Measurements from ENCODE around the gene EML6. TPM values are rescaled to one million over a fixed set of nuclear protein-coding genes. Genes with fewer than 3 reads are reported as not detected.

Gene EML6
- total RNA-seq, 4 donors from 2014 or later = 5.9 to 11.0 (median 7.9) TPM

DNA sequence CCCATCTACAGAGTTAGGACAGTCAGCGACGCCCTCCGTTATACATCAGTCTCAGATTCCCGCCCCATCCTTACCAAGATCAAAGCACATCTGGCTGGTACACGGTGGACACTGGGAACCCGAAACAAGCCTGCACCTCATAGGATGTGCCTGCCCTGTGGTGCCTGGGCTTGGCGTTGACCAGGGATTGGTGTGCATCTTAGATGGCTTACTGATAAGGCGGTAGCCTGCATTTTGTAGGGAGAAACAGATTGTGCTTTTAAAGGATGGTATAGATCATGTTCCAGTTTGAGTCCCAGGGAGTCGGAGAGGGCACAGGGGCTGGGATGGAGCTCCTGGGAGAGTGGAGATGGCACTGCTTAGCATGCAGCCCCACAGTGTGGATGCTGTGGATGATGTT, 108.0 kb downstream of the EML6 start:
- DNase-seq = no peak
- Histone ChIP-seq H3K36me3 (no peaks in the 10 kb centered on the region), H3K4me1 (no peaks in the 10 kb centered on the region), H3K27me3 (no peaks in the 10 kb centered on the region), H3K27ac (no peak overlapping the region), H3K4me3 (no peak overlapping the region), H3K9me3 (no peaks in the 10 kb centered on the region)
- TF ChIP-seq POLR2A (IDR thresholded peaks at IDR 0.05) = no peak
- TF ChIP-seq, protein P1, sequence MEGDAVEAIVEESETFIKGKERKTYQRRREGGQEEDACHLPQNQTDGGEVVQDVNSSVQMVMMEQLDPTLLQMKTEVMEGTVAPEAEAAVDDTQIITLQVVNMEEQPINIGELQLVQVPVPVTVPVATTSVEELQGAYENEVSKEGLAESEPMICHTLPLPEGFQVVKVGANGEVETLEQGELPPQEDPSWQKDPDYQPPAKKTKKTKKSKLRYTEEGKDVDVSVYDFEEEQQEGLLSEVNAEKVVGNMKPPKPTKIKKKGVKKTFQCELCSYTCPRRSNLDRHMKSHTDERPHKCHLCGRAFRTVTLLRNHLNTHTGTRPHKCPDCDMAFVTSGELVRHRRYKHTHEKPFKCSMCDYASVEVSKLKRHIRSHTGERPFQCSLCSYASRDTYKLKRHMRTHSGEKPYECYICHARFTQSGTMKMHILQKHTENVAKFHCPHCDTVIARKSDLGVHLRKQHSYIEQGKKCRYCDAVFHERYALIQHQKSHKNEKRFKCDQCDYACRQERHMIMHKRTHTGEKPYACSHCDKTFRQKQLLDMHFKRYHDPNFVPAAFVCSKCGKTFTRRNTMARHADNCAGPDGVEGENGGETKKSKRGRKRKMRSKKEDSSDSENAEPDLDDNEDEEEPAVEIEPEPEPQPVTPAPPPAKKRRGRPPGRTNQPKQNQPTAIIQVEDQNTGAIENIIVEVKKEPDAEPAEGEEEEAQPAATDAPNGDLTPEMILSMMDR (IDR thresholded peaks at IDR 0.05) = no peak

DNA sequence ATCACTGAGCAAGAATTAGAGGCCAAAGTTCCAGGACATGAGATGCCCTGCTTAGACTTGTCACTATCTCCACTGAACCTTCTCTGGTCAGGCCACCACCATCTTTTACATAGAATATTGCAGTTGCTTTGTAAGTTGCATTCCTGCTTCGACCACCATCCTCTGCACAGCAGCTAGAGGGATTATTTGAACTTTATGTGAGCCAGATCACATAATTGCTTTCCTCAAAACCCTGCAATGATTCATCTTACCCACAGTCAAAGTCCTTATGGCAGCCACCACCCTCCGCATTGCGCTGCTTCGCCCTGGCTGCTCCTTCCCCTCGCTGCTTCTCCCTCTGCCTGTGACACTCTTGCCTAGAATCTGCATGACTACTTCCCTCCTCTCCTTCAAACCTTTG, 111.3 kb downstream of the EML6 start:
- no peaks in the 10 kb centered on the region for H3K4me1 ChIP-seq
- TF ChIP-seq POLR2A (IDR thresholded peaks at IDR 0.05) = no peak
- TF ChIP-seq, protein P1 (IDR thresholded peaks at IDR 0.05) = no peak
- no peak for DNase-seq
- H3K36me3 ChIP-seq = no peaks in the 10 kb centered on the region
- no peak overlapping the region for H3K4me3 ChIP-seq
- H3K9me3 ChIP-seq = no peaks in the 10 kb centered on the region
- no peaks in the 10 kb centered on the region for H3K27me3 ChIP-seq
- no peak overlapping the region for H3K27ac ChIP-seq

DNA sequence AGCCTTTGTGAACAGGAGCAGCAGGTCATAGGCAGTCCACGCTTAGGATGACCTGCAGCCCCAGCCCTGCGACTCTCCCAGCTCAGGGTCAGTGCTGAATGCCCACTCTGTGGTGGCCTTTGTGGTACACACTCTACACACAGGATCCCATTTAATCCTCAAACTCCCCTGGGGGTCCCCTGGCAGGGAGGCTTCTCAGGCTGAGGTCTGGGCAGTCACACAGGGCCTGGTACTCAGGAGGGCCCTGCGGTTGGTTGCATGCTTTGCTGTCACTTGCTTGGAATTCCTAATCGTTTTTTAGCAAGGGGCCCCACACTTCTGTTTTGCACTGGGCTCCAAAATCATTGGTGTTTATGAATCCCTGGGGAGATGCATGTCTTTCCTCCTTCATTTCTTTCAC, 113.0 kb downstream of the EML6 start:
- DNase-seq = no peak
- no peaks in the 10 kb centered on the region for H3K27me3 ChIP-seq
- no peak for TF ChIP-seq POLR2A (IDR thresholded peaks at IDR 0.05)
- TF ChIP-seq, protein P1 (IDR thresholded peaks at IDR 0.05) = no peak
- H3K27ac ChIP-seq = no peak overlapping the region
- H3K4me3 ChIP-seq = no peak overlapping the region
- no peaks in the 10 kb centered on the region for H3K9me3 ChIP-seq
- no peaks in the 10 kb centered on the region for H3K36me3 ChIP-seq
- no peaks in the 10 kb centered on the region for H3K4me1 ChIP-seq

DNA sequence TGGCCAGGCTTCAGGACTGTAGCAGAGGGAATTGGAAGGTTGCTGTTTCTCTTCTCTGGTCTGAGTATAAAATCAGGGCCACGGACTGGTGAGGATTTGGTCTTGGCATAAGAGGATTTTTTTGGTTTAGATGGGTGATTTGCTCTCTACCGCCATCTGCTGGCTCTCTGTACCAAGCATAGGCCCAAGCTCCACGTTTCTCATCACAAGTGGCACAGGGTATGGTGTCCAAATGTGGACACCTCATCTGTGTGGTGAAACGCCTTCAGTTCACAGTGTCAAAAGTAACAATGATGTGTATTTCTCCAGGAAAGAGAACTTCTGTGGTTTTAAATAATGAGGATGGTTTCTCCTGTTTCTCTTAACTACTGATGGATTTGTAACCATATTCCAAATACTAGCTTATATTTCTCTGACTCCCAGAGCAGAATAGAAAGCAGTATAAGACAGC, 115.1 kb downstream of the EML6 start:
- no peak overlapping the region for H3K27ac ChIP-seq
- DNase-seq = peak in 2 of 3 donors; percentile 66 to 85
- TF ChIP-seq, protein P1 (IDR thresholded peaks at IDR 0.05) = peak; percentile 46 to 90 (median 76)
- TF ChIP-seq POLR2A (IDR thresholded peaks at IDR 0.05) = no peak
- no peak overlapping the region for H3K4me3 ChIP-seq
- H3K36me3 ChIP-seq = no peaks in the 10 kb centered on the region
- H3K9me3 ChIP-seq = no peaks in the 10 kb centered on the region
- H3K27me3 ChIP-seq = no peaks in the 10 kb centered on the region
- H3K4me1 ChIP-seq = no peaks in the 10 kb centered on the region

DNA sequence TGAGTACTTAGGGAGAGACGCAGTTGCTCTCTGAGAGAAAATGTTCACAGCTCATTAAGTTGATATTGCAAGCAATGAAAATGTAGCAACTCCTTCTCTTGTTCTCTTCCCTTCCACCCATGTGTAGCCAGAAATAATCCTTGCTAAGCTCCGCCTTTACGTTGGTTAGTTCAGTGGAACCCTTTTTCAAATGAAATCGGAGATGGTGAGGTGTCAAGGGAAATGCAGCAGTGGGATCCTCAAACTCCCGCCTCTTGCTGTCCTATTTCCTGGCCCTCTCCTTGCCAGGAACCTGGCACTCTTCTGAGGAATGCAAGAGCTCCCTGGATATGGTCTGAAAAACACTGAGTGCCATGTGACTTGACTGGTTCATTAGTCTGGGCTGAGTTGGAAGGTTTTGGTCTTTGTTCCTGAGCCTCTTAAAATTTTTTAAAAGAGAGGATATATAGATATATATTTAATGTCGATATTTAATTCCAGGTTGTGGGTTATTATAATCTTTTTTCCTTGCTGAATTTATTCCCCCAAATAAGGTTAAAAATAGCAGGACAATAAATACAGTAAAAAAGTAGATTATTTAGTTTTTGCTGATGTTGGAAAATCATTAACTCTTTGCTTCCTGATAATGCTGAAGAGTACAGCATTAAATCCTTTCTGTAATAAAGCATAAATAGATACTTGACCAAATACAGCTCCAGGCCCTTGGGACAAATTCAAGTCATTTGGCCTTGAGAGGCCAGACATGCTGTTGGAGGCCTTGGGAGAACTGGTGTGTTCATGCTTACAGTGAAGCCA, 116.2 kb downstream of the EML6 start:
- Histone ChIP-seq H3K4me1 (no peaks in the 10 kb centered on the region), H3K9me3 (no peaks in the 10 kb centered on the region), H3K4me3 (no peak overlapping the region), H3K27me3 (no peaks in the 10 kb centered on the region), H3K27ac (no peak overlapping the region), H3K36me3 (no peaks in the 10 kb centered on the region)
- DNase-seq = no peak
- TF ChIP-seq POLR2A (IDR thresholded peaks at IDR 0.05) = no peak
- TF ChIP-seq, protein P1 (IDR thresholded peaks at IDR 0.05) = no peak

Measured in Peyer's patch (tissue), 4 donors.